K562 (cell line): ENCODE measurements around the gene SH3TC1. TPM values are rescaled to one million over a fixed set of nuclear protein-coding genes. Genes with fewer than 3 reads are reported as not detected.

ENCODE experiments used
- ATAC-seq: fragments of 200-7000 bp; cut with Tn5 transposase; 3 replicates; pipeline ENCODE4 v1.9.1; 2020; ENCODE audit warnings: moderate library complexity
- BruUV-seq: library from RNA; stranded (reverse); fragments of 400-500 nt; replicated peaks from 2 replicates; lab custom pipeline; 2021; lab: Mats Ljungman, UMichigan
- CTCF ChIA-PET: fragments of 300-600 bp; formaldehyde crosslinking; extraction: SDS; loops from one replicate; lab custom pipeline; 2021; ENCODE audit warnings: low intra/inter-chr PET ratio; lab: Yijun Ruan, JAX
- POLR2A ChIA-PET: fragments of 300-600, 350-650 bp; sonication (Branson Sonifier 250); formaldehyde crosslinking; extraction: SDS; loops from one replicate; lab custom pipeline; 2021; ENCODE audit warnings: antibody characterized with exemption, inconsistent platforms; lab: Yijun Ruan, JAX
- DNase-seq, 4 experiments: peaks; one replicate each; pipeline versions ENCODE4 v3.0.0 to v3.0.0-alpha.2; 2011 to 2018; ENCODE audit warnings: low spot score in 3 of 4, mixed read lengths in 3 of 4; ENCODE audit errors: extremely low read depth in 1 of 4
- FAIRE-seq: peaks from 2 replicates; lab custom pipeline; 2011; peaks lifted over from hg19 to GRCh38; lab: Jason Lieb, UNC
- H2AFZ ChIP-seq: 2 replicates; pipeline ENCODE4 v1.6.0; 2011; ENCODE audit warnings: low read depth, low read length, control low read depth, inconsistent platforms
- H3K27ac ChIP-seq: fragments of 200-600 bp; 3 replicates; pipeline ENCODE4 v1.8.0; 2011; ENCODE audit warnings: low read depth, mild to moderate bottlenecking, control low read depth, inconsistent platforms, low read length, moderate library complexity, mixed read lengths; ENCODE audit errors: extremely low read depth
- H3K27me3 ChIP-seq, 2 experiments: fragments of 300-600 bp in 1 of 2; 2 replicates in 1 of 2; 3 replicates in 1 of 2; pipeline versions ENCODE4 v1.6.0 to v1.8.0; 2011; ENCODE audit warnings: inconsistent platforms in 2 of 2, low read length in 2 of 2, mild to moderate bottlenecking in 1 of 2, mixed read lengths in 1 of 2, moderate library complexity in 1 of 2; ENCODE audit not compliant: control insufficient read depth in 2 of 2, insufficient read depth in 2 of 2
- H3K36me3 ChIP-seq: fragments of 300-600 bp; 3 replicates; pipeline ENCODE4 v1.8.0; 2011; ENCODE audit warnings: mild to moderate bottlenecking, low read length, inconsistent platforms; ENCODE audit not compliant: control insufficient read depth, insufficient read depth
- H3K4me1 ChIP-seq, 2 experiments: fragments of 200-600 bp in 1 of 2; replicated peaks in 1 of 2; 2 replicates in 1 of 2; 3 replicates in 1 of 2; pipeline versions ENCODE4 v1.5.1 to v1.8.0; 2011; ENCODE audit warnings: inconsistent platforms in 2 of 2, low read length in 2 of 2, mild to moderate bottlenecking in 1 of 2, mixed read lengths in 1 of 2, moderate library complexity in 1 of 2; ENCODE audit not compliant: control insufficient read depth in 2 of 2, insufficient read depth in 2 of 2
- H3K4me2 ChIP-seq: 2 replicates; pipeline ENCODE4 v1.6.1; 2011; ENCODE audit warnings: low read length, control low read depth, inconsistent platforms, mixed read lengths; ENCODE audit not compliant: insufficient read depth
- H3K4me3 ChIP-seq: fragments of 200-600 bp; sonication (generic), shearing (Covaris generic); 2 replicates; pipeline ENCODE4 v1.5.1; 2016; ENCODE audit warnings: control low read depth, inconsistent platforms
- H3K79me2 ChIP-seq: fragments of 200-600 bp; 3 replicates; pipeline ENCODE4 v1.8.0; 2011; ENCODE audit warnings: low read length, inconsistent platforms; ENCODE audit not compliant: control insufficient read depth, insufficient read depth
- H3K9ac ChIP-seq, 2 experiments: 2 replicates each; pipeline versions ENCODE4 v1.6.0 to v1.6.1; 2011; ENCODE audit warnings: low read depth in 2 of 2, low read length in 2 of 2, control low read depth in 1 of 2, inconsistent platforms in 1 of 2, mild to moderate bottlenecking in 1 of 2, mixed read lengths in 1 of 2; ENCODE audit not compliant: insufficient read depth in 1 of 2
- H3K9me1 ChIP-seq: one replicate; pipeline ENCODE4 v1.6.0; 2011; ENCODE audit warnings: inconsistent platforms, mild to moderate bottlenecking, low read length, moderate library complexity; ENCODE audit not compliant: control insufficient read depth, insufficient read depth
- H3K9me3 ChIP-seq: replicated peaks from 2 replicates; pipeline ENCODE4 v1.5.1; 2011; ENCODE audit warnings: low read depth, low read length, inconsistent platforms; ENCODE audit not compliant: control insufficient read depth, insufficient read depth
- H4K20me1 ChIP-seq: replicated peaks from 2 replicates; pipeline ENCODE4 v1.6.1; 2011; ENCODE audit warnings: low read length, inconsistent platforms, mixed read lengths; ENCODE audit not compliant: control insufficient read depth, insufficient read depth
- CTCFL ChIP-seq: IDR thresholded peaks from 2 replicates; pipeline ENCODE4 v1.6.1; 2011; ENCODE audit warnings: borderline replicate concordance, low read depth, mild to moderate bottlenecking, moderate library complexity, low read length; ENCODE audit not compliant: insufficient read depth, poor library complexity, severe bottlenecking
- FUS ChIP-seq: fragments of 200-400 bp; formaldehyde crosslinking; optimal IDR thresholded peaks from 2 replicates; pipeline ENCODE3; 2017; ENCODE audit warnings: low read depth, low read length
- ILK ChIP-seq: fragments of 450-650 bp; IDR thresholded peaks from 2 replicates; pipeline ENCODE4 v1.6.1; 2016; ENCODE audit warnings: missing genetic modification characterization, low read depth, mild to moderate bottlenecking, missing compliant biosample characterization, moderate library complexity, borderline replicate concordance
- IRF1 ChIP-seq: sonication (generic); formaldehyde crosslinking; IDR thresholded peaks from 2 replicates; pipeline ENCODE4 v1.8.0; 2022; ENCODE audit warnings: missing genetic modification reagents, mild to moderate bottlenecking, borderline replicate concordance
- KAT2B ChIP-seq: IDR thresholded peaks from one replicate; pipeline ENCODE4 v1.6.1; 2012; ENCODE audit warnings: low read depth, mild to moderate bottlenecking, control low read depth, inconsistent platforms, low read length, moderate library complexity
- SMC3 ChIP-seq: conservative IDR thresholded peaks from 2 replicates; pipeline ENCODE4 v1.6.1; 2011; ENCODE audit warnings: low read depth, low read length, improper control_type of control experiment; ENCODE audit not compliant: insufficient read depth
- ZNF12 ChIP-seq: sonication (generic); formaldehyde crosslinking; IDR thresholded peaks from 2 replicates; pipeline ENCODE4 v1.4.0; 2020; ENCODE audit warnings: mild to moderate bottlenecking, missing genetic modification reagents
- WGBS: fragments of 100-300 bp; shearing (Covaris generic); methylation state at CpG from one replicate; pipeline ENCODE4 v1.1.6; 2016; ENCODE audit warnings: low coverage, mixed read lengths; ENCODE audit not compliant: insufficient coverage; ENCODE audit errors: missing lambda C conversion rate; 5-methylcytosine and 5-hydroxymethylcytosine counted together
- in situ Hi-C: fragments of 300-500 bp; cut with MboI; formaldehyde crosslinking; loops from 4 replicates; pipeline ENCODE4 v1.15.0; 2018; ENCODE audit warnings: inconsistent platforms, mixed read lengths
- intact Hi-C: fragments of 100-400 bp; cut with micrococcal nuclease; formaldehyde crosslinking; loops from 2 replicates; pipeline ENCODE4 v1.14.2; 2022
- polyA plus RNA-seq, 8 experiments: library from polyadenylated mRNA; depleted of rRNA in 4 of 8; stranded (reverse) in 5 of 8; unstranded in 3 of 8; fragments of >200 nt; fragmentation: Nextera tagmentation in 2 of 8; fragmentation: Illumina TruSeq in 1 of 8; extraction: Ambion mirVana in 2 of 8; extraction: Trizol in 1 of 8; gene quantifications; 2 replicates each; pipeline versions ENCODE4 v1.2.1 to v1.2.3, GENCODE V29; 2011 to 2014; ENCODE audit warnings: inconsistent platforms in 1 of 8, missing spikeins in 1 of 8
- total RNA-seq, 7 experiments: library from RNA; depleted of rRNA in 6 of 7; stranded (reverse); fragments of >200 nt in 6 of 7; fragmentation: Illumina TruSeq in 2 of 7; extraction: Trizol in 2 of 7; gene quantifications; 2 replicates each; pipeline versions ENCODE4 v1.2.1 to v1.2.3, GENCODE V29; 2011 to 2021; ENCODE audit warnings: low replicate concordance in 1 of 7
- TF ChIP-seq, protein P1 (sequence below), 3 experiments: fragments of 200-800 bp in 1 of 3; fragments of 250-450 bp in 1 of 3; fragments of 450-650 bp in 1 of 3; sonication (Bioruptor Pico) in 1 of 3; sonication (Bioruptor generic) in 1 of 3; formaldehyde crosslinking in 1 of 3; IDR thresholded peaks; 2 replicates each; pipeline versions ENCODE4 v1.6.1 to v1.8.0; 2016 to 2022; ENCODE audit warnings: mild to moderate bottlenecking in 2 of 3, missing genetic modification characterization in 2 of 3, missing compliant biosample characterization in 1 of 3, moderate library complexity in 1 of 3
- TF ChIP-seq, protein P2 (sequence below), 3 experiments: IDR thresholded peaks in 2 of 3; conservative IDR thresholded peaks in 1 of 3; 2 replicates each; pipeline ENCODE4 v1.5.1; 2011 to 2012; ENCODE audit warnings: low read length in 3 of 3, mild to moderate bottlenecking in 3 of 3, control low read depth in 2 of 3, improper control_type of control experiment in 1 of 3, inconsistent platforms in 1 of 3, low read depth in 1 of 3, mixed read lengths in 1 of 3, moderate library complexity in 1 of 3; ENCODE audit not compliant: insufficient read depth in 2 of 3

The SH3TC1 gene
- total and polyA plus RNA-seq, 9 of the 15 experiments (the other 6 are each of a cell fraction or from before 2014, with no cell fraction given), result 0.04 to 2.1 (median 0.48) TPM; not detected in 1

DNA sequence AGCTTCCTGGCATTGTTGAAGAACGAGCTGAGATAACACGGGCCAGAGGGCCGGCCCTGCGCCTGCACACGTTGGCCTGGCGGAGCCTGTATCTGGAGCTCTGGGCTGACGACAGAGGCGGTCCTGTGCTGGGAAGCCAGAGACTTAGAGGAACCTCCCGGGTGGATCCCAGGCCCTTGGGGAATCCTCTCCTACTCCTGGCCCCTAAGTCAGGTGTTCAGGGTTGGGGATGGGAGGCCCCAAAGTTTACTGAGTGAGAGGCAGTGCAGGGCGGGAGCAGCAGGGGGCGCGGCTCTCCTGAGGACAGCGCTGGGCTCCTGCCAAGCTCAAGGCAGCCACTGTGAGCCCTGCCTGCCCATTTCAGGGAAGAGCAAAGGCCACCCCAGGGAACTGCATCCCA is 68.0 kb downstream of the SH3TC1 start:
- H3K4me2 ChIP-seq, result peak overlapping the region; percentile 17; the same call in 1 of the 2 replicates
- H3K9me3 ChIP-seq, result no peaks in the 10 kb centered on the region
- intact Hi-C loops, result loop anchor here (1.0 kb wide), 2 partner anchors 25 to 136 kb away; no protein-coding TSS in a partner anchor
- POLR2A ChIA-PET, result interaction anchor here (0.6 to 1.3 kb wide), 6 partner anchors 14 to 343 kb away, joined by 3 to 4 read pairs (median 3); no protein-coding TSS in a partner anchor
- peaks cover 5% of the 10 kb centered on the region; the same call in 1 of the 2 replicates for H4K20me1 ChIP-seq
- H3K36me3 ChIP-seq, result no peaks in the 10 kb centered on the region
- peak; percentile 96 for ATAC-seq
- no peak for FAIRE-seq
- no peak overlapping the region for H3K4me3 ChIP-seq
- peaks cover 0 to 20% of the 10 kb centered on the region in 2 experiments; a peak in 2 of 5 replicates for H3K27me3 ChIP-seq
- H3K9me1 ChIP-seq, result peaks cover 4% of the 10 kb centered on the region
- in situ Hi-C loops, result no loop called here
- H3K9ac ChIP-seq, result no peak overlapping the region
- BruUV-seq, result no TSS peak
- peaks cover 0 to 33% of the 10 kb centered on the region in 2 experiments; a peak in 4 of 5 replicates for H3K4me1 ChIP-seq
- WGBS, result 7% methylated on average over 12 of the region's 13 CpGs
- no peaks in the 10 kb centered on the region for H3K79me2 ChIP-seq
- H2AFZ ChIP-seq, result no peak overlapping the region
- H3K27ac ChIP-seq, result no peak overlapping the region
- CTCF ChIA-PET, result interaction anchor here (1.0 to 2.3 kb wide), 2 partner anchors 25 to 136 kb away, joined by 5 to 22 read pairs; no protein-coding TSS in a partner anchor
- DNase-seq, result peak; percentile 71 to 83 (median 81)
- TF ChIP-seq KAT2B, result no peak
- TF ChIP-seq IRF1 (CRISPR knock-in tag), result no peak
- no peak for TF ChIP-seq ILK (tag)
- no peak for TF ChIP-seq ZNF12
- TF ChIP-seq, protein P1, sequence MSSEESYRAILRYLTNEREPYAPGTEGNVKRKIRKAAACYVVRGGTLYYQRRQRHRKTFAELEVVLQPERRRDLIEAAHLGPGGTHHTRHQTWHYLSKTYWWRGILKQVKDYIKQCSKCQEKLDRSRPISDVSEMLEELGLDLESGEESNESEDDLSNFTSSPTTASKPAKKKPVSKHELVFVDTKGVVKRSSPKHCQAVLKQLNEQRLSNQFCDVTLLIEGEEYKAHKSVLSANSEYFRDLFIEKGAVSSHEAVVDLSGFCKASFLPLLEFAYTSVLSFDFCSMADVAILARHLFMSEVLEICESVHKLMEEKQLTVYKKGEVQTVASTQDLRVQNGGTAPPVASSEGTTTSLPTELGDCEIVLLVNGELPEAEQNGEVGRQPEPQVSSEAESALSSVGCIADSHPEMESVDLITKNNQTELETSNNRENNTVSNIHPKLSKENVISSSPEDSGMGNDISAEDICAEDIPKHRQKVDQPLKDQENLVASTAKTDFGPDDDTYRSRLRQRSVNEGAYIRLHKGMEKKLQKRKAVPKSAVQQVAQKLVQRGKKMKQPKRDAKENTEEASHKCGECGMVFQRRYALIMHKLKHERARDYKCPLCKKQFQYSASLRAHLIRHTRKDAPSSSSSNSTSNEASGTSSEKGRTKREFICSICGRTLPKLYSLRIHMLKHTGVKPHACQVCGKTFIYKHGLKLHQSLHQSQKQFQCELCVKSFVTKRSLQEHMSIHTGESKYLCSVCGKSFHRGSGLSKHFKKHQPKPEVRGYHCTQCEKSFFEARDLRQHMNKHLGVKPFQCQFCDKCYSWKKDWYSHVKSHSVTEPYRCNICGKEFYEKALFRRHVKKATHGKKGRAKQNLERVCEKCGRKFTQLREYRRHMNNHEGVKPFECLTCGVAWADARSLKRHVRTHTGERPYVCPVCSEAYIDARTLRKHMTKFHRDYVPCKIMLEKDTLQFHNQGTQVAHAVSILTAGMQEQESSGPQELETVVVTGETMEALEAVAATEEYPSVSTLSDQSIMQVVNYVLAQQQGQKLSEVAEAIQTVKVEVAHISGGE (CRISPR knock-in tag; IDR thresholded peaks at IDR 0.05), result no peak
- peak; percentile 62 for TF ChIP-seq CTCFL
- TF ChIP-seq, protein P2, sequence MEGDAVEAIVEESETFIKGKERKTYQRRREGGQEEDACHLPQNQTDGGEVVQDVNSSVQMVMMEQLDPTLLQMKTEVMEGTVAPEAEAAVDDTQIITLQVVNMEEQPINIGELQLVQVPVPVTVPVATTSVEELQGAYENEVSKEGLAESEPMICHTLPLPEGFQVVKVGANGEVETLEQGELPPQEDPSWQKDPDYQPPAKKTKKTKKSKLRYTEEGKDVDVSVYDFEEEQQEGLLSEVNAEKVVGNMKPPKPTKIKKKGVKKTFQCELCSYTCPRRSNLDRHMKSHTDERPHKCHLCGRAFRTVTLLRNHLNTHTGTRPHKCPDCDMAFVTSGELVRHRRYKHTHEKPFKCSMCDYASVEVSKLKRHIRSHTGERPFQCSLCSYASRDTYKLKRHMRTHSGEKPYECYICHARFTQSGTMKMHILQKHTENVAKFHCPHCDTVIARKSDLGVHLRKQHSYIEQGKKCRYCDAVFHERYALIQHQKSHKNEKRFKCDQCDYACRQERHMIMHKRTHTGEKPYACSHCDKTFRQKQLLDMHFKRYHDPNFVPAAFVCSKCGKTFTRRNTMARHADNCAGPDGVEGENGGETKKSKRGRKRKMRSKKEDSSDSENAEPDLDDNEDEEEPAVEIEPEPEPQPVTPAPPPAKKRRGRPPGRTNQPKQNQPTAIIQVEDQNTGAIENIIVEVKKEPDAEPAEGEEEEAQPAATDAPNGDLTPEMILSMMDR (IDR thresholded peaks at IDR 0.05 in 2 of 3, conservative IDR thresholded peaks at IDR 0.05 in 1 of 3; ENCODE audit: insufficient read depth in 2 of 3, low read depth in 1 of 3, low read length in 3 of 3), result peak; percentile 85 to 88 (median 86)
- no peak for TF ChIP-seq FUS
- TF ChIP-seq SMC3, result peak; percentile 81
